Suprapubic skin (tissue), 4 donors: ENCODE measurements around the gene ADGRE3. TPM values are rescaled to one million over a fixed set of nuclear protein-coding genes. Genes with fewer than 3 reads are reported as not detected.

Source experiments
- DNase-seq, 2 donors: peaks; one replicate each; pipeline ENCODE4 v3.0.0-alpha.2; 2019; ENCODE audit warnings: low spot score in 2 of 2
- H3K27ac ChIP-seq: fragments of 200-600 bp; sonication (generic); one replicate; pipeline ENCODE4 v1.5.1; 2019
- H3K27me3 ChIP-seq: fragments of 200-600 bp; sonication (generic); one replicate; pipeline ENCODE4 v1.5.1; 2019
- H3K36me3 ChIP-seq: fragments of 200-600 bp; sonication (generic); one replicate; pipeline ENCODE4 v1.5.1; 2019
- H3K4me1 ChIP-seq: fragments of 200-600 bp; sonication (generic); one replicate; pipeline ENCODE4 v1.5.1; 2019
- H3K4me3 ChIP-seq: fragments of 200-600 bp; sonication (generic); one replicate; pipeline ENCODE4 v1.5.1; 2019; ENCODE audit warnings: mild to moderate bottlenecking
- H3K9me3 ChIP-seq: fragments of 200-600 bp; sonication (generic); one replicate; pipeline ENCODE4 v1.5.1; 2019
- EP300 ChIP-seq: sonication (generic); formaldehyde crosslinking; IDR thresholded peaks from one replicate; pipeline ENCODE4 v1.6.1; 2017; ENCODE audit warnings: antibody characterized with exemption
- POLR2A ChIP-seq, 2 donors: fragments of 450-650 bp; IDR thresholded peaks; one replicate each; pipeline ENCODE4 v1.6.1; 2017; ENCODE audit warnings: antibody characterized with exemption in 2 of 2, mild to moderate bottlenecking in 2 of 2, moderate library complexity in 2 of 2
- POLR2AphosphoS5 ChIP-seq, 3 donors: sonication (generic); formaldehyde crosslinking; IDR thresholded peaks; one replicate each; pipeline ENCODE4 v1.6.1; 2017; ENCODE audit warnings: antibody characterized with exemption in 3 of 3
- WGBS: methylation state at CpG from one replicate; pipeline ENCODE4 v1.1.5; 2018; 5-methylcytosine and 5-hydroxymethylcytosine counted together
- total RNA-seq, 4 donors: library from RNA; depleted of rRNA; stranded (reverse); fragments of >200 nt; gene quantifications; one replicate each; pipeline ENCODE4 v1.1.0, GENCODE V29; 2016
- TF ChIP-seq, protein P1 (sequence below), 2 donors: fragments of 200-600 bp in 1 of 2; fragments of 450-650 bp in 1 of 2; sonication (generic) in 1 of 2; IDR thresholded peaks; one replicate each; pipeline ENCODE4 v1.5.1; 2016 to 2019; ENCODE audit warnings: antibody characterized with exemption in 2 of 2, mild to moderate bottlenecking in 1 of 2, moderate library complexity in 1 of 2

The ADGRE3 gene
- total RNA-seq, 4 donors from 2014 or later, result not detected

DNA sequence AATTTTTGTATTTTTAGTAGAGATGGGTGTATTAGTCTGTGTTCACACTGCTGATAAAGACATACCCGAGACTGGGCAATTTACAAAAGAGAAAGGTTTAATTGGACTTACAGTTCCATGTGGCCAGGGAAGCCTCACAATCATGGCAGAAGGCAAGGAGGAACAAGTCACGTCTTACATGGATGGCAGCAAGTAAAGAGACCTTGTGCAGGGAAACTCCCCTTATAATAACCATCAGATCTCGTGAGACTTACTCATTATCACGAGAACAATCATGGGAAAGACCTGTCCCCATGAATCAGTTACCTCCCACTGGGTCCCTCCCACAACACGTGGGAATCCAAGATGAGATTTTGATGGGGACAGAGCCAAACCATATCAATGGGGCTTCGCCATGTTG lies 29.8 kb upstream of the ADGRE3 start:
- Histone ChIP-seq H3K36me3 (peaks cover 95% of the 10 kb centered on the region), H3K9me3 (no peaks in the 10 kb centered on the region)
- WGBS, result 86% methylated on average over 5 of the region's 6 CpGs

DNA sequence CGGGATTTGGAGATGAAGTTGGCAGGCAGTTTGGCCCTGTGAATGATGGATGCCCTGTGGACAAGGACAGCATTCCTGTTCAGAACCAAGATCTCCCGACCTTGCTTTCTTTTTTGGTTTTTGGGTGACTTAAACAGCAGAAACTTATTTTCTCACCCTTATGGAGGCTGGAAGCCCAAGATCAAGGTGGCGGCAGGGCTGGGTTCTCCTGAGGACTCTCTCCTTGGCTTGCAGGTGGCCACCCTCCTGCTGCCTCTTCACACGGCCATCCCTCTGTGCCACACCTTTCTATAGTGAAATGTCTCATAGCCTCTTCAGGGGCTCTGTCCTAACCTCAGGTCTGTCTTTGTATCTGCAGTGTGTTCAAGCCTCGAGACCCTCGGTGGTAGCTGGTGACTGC lies 29.2 kb upstream of the ADGRE3 start:
- WGBS, result 93% methylated on average over 6 of the region's 6 CpGs
- TF ChIP-seq POLR2AphosphoS5 (IDR thresholded peaks at IDR 0.05) (no peak), POLR2A (IDR thresholded peaks at IDR 0.05) (no peak), EP300 (no peak)
- TF ChIP-seq, protein P1, sequence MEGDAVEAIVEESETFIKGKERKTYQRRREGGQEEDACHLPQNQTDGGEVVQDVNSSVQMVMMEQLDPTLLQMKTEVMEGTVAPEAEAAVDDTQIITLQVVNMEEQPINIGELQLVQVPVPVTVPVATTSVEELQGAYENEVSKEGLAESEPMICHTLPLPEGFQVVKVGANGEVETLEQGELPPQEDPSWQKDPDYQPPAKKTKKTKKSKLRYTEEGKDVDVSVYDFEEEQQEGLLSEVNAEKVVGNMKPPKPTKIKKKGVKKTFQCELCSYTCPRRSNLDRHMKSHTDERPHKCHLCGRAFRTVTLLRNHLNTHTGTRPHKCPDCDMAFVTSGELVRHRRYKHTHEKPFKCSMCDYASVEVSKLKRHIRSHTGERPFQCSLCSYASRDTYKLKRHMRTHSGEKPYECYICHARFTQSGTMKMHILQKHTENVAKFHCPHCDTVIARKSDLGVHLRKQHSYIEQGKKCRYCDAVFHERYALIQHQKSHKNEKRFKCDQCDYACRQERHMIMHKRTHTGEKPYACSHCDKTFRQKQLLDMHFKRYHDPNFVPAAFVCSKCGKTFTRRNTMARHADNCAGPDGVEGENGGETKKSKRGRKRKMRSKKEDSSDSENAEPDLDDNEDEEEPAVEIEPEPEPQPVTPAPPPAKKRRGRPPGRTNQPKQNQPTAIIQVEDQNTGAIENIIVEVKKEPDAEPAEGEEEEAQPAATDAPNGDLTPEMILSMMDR (IDR thresholded peaks at IDR 0.05), result no peak
- Histone ChIP-seq H3K27me3 (no peaks in the 10 kb centered on the region), H3K27ac (no peak overlapping the region), H3K4me1 (no peaks in the 10 kb centered on the region), H3K9me3 (no peaks in the 10 kb centered on the region), H3K36me3 (peaks cover 94% of the 10 kb centered on the region), H3K4me3 (no peak overlapping the region)
- DNase-seq, result no peak

More for the DNA sequence above, 29.8 kb upstream of the ADGRE3 start:
- H3K4me3 ChIP-seq, result no peak overlapping the region
- TF ChIP-seq POLR2A (IDR thresholded peaks at IDR 0.05), result no peak
- no peak for TF ChIP-seq POLR2AphosphoS5 (IDR thresholded peaks at IDR 0.05)
- TF ChIP-seq EP300, result no peak
- TF ChIP-seq, protein P1 (IDR thresholded peaks at IDR 0.05), result no peak
- DNase-seq, result no peak
- H3K27me3 ChIP-seq, result no peaks in the 10 kb centered on the region
- H3K27ac ChIP-seq, result no peak overlapping the region
- no peaks in the 10 kb centered on the region for H3K4me1 ChIP-seq

DNA sequence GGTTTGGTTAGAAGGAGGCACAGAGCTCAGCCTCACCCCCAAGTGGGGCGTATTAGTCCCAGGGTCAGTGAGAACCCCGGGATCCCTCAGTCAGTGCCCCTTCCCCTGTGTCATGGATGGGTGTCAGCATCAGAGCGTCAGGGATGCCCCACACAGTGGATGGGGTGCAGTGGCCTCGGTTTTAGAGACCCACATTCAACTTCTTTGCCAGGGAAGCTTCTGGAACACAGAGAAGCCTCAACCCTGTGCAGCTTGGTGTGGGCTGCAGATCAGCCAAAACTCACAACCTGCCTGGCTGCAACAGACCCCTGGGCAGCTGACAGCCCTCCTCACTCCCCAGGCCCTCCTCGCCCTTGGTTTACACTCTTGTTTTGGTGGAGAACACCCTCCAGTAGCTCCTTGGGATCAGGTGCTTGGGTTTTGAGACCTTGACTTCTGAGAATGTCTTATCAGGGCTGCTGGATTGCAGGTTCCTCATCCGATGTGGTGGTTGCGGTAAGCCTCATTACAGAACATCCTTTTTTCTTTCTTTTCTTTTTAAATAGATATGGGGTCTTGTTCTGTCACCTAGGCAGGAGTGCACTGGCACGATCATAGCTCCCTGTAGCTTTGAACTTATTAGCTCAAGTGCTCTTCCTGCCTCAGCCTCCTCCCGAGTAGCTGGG lies 26.2 kb upstream of the ADGRE3 start:
- DNase-seq, result no peak
- H3K27ac ChIP-seq, result no peak overlapping the region
- TF ChIP-seq, protein P1 (IDR thresholded peaks at IDR 0.05), result no peak
- TF ChIP-seq POLR2AphosphoS5 (IDR thresholded peaks at IDR 0.05) (no peak), POLR2A (IDR thresholded peaks at IDR 0.05) (no peak), EP300 (no peak)
- 100% methylated on average over 9 of the region's 9 CpGs for WGBS
- no peaks in the 10 kb centered on the region for H3K4me1 ChIP-seq
- H3K36me3 ChIP-seq, result peaks cover 88% of the 10 kb centered on the region
- H3K4me3 ChIP-seq, result no peak overlapping the region
- no peaks in the 10 kb centered on the region for H3K27me3 ChIP-seq
- no peaks in the 10 kb centered on the region for H3K9me3 ChIP-seq

DNA sequence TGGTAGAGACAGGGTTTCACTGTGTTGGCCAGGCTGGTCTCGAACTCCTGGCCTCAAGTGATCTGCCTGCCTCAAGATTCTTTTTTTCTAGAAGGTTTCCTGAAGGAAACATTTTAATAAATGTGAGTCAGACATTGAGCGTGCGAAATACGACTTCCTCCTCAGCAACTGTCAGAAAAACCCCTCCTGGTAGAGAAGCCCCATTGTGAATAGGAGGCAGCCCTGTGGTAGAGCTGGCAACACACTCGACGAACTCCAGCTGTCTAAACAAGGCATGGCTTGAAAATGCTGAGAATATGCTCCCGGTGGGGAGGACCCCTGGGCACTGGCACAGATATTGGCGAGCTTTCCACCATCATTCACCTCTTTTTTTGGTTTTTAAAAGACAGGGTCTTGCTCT lies 25.0 kb upstream of the ADGRE3 start:
- Histone ChIP-seq H3K36me3 (peaks cover 88% of the 10 kb centered on the region), H3K27me3 (no peaks in the 10 kb centered on the region), H3K9me3 (no peaks in the 10 kb centered on the region), H3K27ac (no peak overlapping the region), H3K4me1 (no peaks in the 10 kb centered on the region), H3K4me3 (no peak overlapping the region)
- no peak for TF ChIP-seq POLR2A (IDR thresholded peaks at IDR 0.05)
- no peak for TF ChIP-seq POLR2AphosphoS5 (IDR thresholded peaks at IDR 0.05)
- TF ChIP-seq EP300, result no peak
- TF ChIP-seq, protein P1 (IDR thresholded peaks at IDR 0.05), result no peak
- 87% methylated on average over 8 of the region's 8 CpGs for WGBS
- no peak for DNase-seq

DNA sequence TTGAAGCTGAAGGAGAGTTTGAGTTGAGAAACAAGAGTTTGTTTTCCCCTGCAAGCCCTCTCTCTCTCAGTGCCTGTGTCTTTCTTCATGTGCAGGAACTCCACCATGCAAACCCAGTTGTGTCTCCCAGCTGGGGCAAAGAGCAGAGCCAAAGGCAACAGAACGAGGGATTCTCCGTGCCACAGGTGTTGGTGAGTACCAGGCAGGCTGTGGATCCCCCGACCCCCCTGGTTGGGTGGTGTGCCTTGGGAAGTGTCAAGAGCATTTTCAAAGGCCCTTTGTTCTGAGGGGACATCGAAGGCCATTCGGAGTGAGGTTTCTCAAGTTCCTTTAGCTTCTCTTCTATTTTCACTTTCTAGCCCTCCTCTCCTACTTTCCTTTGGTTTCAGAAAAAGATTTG lies 20.8 kb upstream of the ADGRE3 start:
- Histone ChIP-seq H3K27me3 (no peaks in the 10 kb centered on the region), H3K9me3 (no peaks in the 10 kb centered on the region), H3K4me1 (peaks cover 8% of the 10 kb centered on the region), H3K36me3 (peaks cover 53% of the 10 kb centered on the region), H3K27ac (no peak overlapping the region), H3K4me3 (no peak overlapping the region)
- 93% methylated on average over 5 of the region's 5 CpGs for WGBS
- DNase-seq, result no peak
- TF ChIP-seq EP300 (no peak), POLR2A (IDR thresholded peaks at IDR 0.05) (no peak), POLR2AphosphoS5 (IDR thresholded peaks at IDR 0.05) (no peak)
- TF ChIP-seq, protein P1 (IDR thresholded peaks at IDR 0.05), result no peak
